PC-3 (cell line): ENCODE data around the gene NEDD4L. TPM values are rescaled to one million over a fixed set of nuclear protein-coding genes. Genes with fewer than 3 reads are reported as not detected.

Experiments used
- ATAC-seq: fragments of 200-7000 bp; cut with Tn5 transposase; 2 replicates; pipeline ENCODE4 v1.9.1; 2020; ENCODE audit warnings: mild to moderate bottlenecking, moderate library complexity
- BruUV-seq: library from RNA; stranded (reverse); fragments of 400-500 nt; replicated peaks from 2 replicates; lab custom pipeline; 2021; lab: Mats Ljungman, UMichigan
- CTCF ChIA-PET: fragments of 300-600 bp; sonication (Branson Sonifier 250); formaldehyde crosslinking; loops from one replicate; lab custom pipeline; 2022; ENCODE audit warnings: antibody characterized with exemption; lab: Charles Lee
- POLR2A ChIA-PET: fragments of 300-600 bp; sonication (Branson Sonifier 250); formaldehyde crosslinking; loops from one replicate; lab custom pipeline; 2022; ENCODE audit warnings: antibody characterized with exemption; ENCODE audit not compliant: unreplicated experiment; lab: Charles Lee
- DNase-seq: peaks from one replicate; pipeline ENCODE4 v3.0.0-alpha.2; 2015
- H2AFZ ChIP-seq: fragments of 300-600 bp; sonication (generic); 2 replicates; pipeline ENCODE4 v1.6.0; 2016; ENCODE audit warnings: antibody characterized with exemption, low read length
- H3F3A ChIP-seq: fragments of 300-600 bp; sonication (generic); one replicate; pipeline ENCODE4 v1.6.0; 2017; ENCODE audit warnings: antibody characterized with exemption, low read length, control low read depth, mild to moderate bottlenecking; ENCODE audit not compliant: unreplicated experiment
- H3K27ac ChIP-seq: fragments of 300-600 bp; sonication (generic); 2 replicates; pipeline ENCODE4 v1.5.1; 2016; ENCODE audit warnings: mild to moderate bottlenecking, low read length
- H3K27me3 ChIP-seq: fragments of 300-600 bp; sonication (generic); 2 replicates; pipeline ENCODE4 v1.6.1; 2016; ENCODE audit warnings: low read length, mixed read lengths
- H3K36me3 ChIP-seq: fragments of 300-600 bp; sonication (generic); 2 replicates; pipeline ENCODE4 v1.6.1; 2016; ENCODE audit warnings: low read depth, mixed run types, low read length, mixed read lengths
- H3K4me1 ChIP-seq: fragments of 300-600 bp; sonication (generic); 2 replicates; pipeline ENCODE4 v1.5.1; 2016; ENCODE audit warnings: low read length; ENCODE audit not compliant: insufficient read depth
- H3K4me2 ChIP-seq: fragments of 300-600 bp; sonication (generic); 2 replicates; pipeline ENCODE4 v1.6.0; 2016; ENCODE audit warnings: low read length
- H3K4me3 ChIP-seq: fragments of 300-600 bp; sonication (generic); 2 replicates; pipeline ENCODE4 v1.5.1; 2016; ENCODE audit warnings: mild to moderate bottlenecking, low read length, mixed read lengths
- H3K79me2 ChIP-seq: fragments of 300-600 bp; sonication (generic); 2 replicates; pipeline ENCODE4 v1.6.1; 2017; ENCODE audit warnings: low read length, mixed read lengths
- H3K9ac ChIP-seq: fragments of 300-600 bp; sonication (generic); 2 replicates; pipeline ENCODE4 v1.6.0; 2016; ENCODE audit warnings: mild to moderate bottlenecking, low read length
- H3K9me2 ChIP-seq: fragments of 300-600 bp; sonication (generic); replicated peaks from 2 replicates; pipeline ENCODE4 v1.6.1; 2016; ENCODE audit warnings: mixed run types, low read length, mixed read lengths
- H3K9me3 ChIP-seq: fragments of 300-600 bp; sonication (generic); 2 replicates; pipeline ENCODE4 v1.6.1; 2016; ENCODE audit warnings: low read length, mixed read lengths
- H4K20me1 ChIP-seq: fragments of 300-600 bp; sonication (generic); 2 replicates; pipeline ENCODE4 v1.6.1; 2016; ENCODE audit warnings: low read length, mixed read lengths
- EZH2 ChIP-seq: fragments of 300-600 bp; sonication (generic); IDR thresholded peaks from one replicate; pipeline ENCODE4 v1.6.1; 2017; ENCODE audit warnings: antibody characterized with exemption, mild to moderate bottlenecking, low read length; ENCODE audit not compliant: unreplicated experiment
- EZH2phosphoT487 ChIP-seq: fragments of 300-600 bp; sonication (generic); IDR thresholded peaks from 2 replicates; pipeline ENCODE4 v1.6.1; 2018; ENCODE audit warnings: mild to moderate bottlenecking, antibody characterized with exemption, low read length, borderline replicate concordance
- intact Hi-C: fragments of 100-400 bp; cut with micrococcal nuclease; formaldehyde crosslinking; loops from 2 replicates; pipeline ENCODE4 v1.9.0; 2023
- total RNA-seq: library from RNA; depleted of rRNA; stranded (reverse); fragments of >200 nt; gene quantifications from 2 replicates; pipeline ENCODE4 v1.2.3, GENCODE V29; 2014
- TF ChIP-seq, protein P1 (sequence below): fragments of 300-600 bp; sonication (generic); conservative IDR thresholded peaks from 2 replicates; pipeline ENCODE4 v1.5.1; 2017; ENCODE audit warnings: antibody characterized with exemption, low read depth, mild to moderate bottlenecking, low read length

NEDD4L gene
- total RNA-seq, 1 experiment from 2014 or later, result 105 TPM

DNA sequence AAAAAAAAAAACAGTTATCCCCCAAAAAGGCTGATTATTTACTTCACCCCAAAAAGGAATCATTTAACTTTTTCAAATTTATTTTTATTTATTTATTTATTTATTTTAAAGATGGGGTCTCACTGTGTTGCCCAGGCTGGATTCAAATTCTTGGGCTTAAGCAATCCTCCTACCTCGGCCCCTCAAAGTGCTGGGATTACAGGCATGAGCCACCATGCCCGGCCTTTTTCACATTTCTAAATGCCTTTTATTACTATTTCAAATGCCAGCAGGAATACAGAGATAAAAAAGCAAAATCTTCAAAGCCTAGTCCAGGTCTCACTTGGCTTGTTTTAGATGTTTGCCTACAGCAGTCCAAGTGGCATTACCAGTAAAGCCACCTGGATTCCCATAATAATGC lies 345.7 kb downstream of the NEDD4L start:
- ChIA-PET CTCF (no interaction called here), POLR2A (no interaction called here)
- Histone ChIP-seq H4K20me1 (no peaks in the 10 kb centered on the region), H3K27me3 (no peaks in the 10 kb centered on the region), H2AFZ (no peak overlapping the region), H3K4me3 (no peak overlapping the region), H3K79me2 (no peaks in the 10 kb centered on the region), H3K4me1 (no peaks in the 10 kb centered on the region), H3K9me3 (no peaks in the 10 kb centered on the region), H3K27ac (no peak overlapping the region), H3K9me2 (no peaks in the 10 kb centered on the region), H3K36me3 (peaks cover 52% of the 10 kb centered on the region; the same call in 1 of the 2 replicates), H3F3A (no peaks in the 10 kb centered on the region), H3K9ac (no peak overlapping the region), H3K4me2 (no peak overlapping the region)
- no TSS peak for BruUV-seq
- DNase-seq (no peak), ATAC-seq (no peak)
- intact Hi-C loops, result no loop called here
- TF ChIP-seq, protein P1, sequence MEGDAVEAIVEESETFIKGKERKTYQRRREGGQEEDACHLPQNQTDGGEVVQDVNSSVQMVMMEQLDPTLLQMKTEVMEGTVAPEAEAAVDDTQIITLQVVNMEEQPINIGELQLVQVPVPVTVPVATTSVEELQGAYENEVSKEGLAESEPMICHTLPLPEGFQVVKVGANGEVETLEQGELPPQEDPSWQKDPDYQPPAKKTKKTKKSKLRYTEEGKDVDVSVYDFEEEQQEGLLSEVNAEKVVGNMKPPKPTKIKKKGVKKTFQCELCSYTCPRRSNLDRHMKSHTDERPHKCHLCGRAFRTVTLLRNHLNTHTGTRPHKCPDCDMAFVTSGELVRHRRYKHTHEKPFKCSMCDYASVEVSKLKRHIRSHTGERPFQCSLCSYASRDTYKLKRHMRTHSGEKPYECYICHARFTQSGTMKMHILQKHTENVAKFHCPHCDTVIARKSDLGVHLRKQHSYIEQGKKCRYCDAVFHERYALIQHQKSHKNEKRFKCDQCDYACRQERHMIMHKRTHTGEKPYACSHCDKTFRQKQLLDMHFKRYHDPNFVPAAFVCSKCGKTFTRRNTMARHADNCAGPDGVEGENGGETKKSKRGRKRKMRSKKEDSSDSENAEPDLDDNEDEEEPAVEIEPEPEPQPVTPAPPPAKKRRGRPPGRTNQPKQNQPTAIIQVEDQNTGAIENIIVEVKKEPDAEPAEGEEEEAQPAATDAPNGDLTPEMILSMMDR, result no peak
- TF ChIP-seq EZH2phosphoT487 (no peak), EZH2 (no peak)

DNA sequence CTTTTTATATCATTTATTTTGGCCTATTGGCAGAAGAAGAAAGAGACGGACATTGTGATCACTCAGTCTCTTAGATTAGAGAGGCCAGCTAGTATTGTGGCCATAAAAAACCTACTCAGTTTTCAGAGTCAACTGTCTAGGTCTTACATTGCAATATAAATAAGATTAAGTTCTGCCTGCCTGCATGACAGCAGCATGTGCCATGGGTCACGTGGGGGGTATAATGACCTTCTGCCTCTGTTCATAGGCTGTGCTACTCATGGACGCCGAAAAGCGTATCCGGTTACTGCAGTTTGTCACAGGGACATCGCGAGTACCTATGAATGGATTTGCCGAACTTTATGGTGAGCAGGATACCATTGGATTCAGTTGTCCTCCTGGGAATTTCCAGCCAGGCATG lies 346.4 kb downstream of the NEDD4L start:
- ChIA-PET POLR2A (no interaction called here), CTCF (no interaction called here)
- Histone ChIP-seq H3K4me1 (no peaks in the 10 kb centered on the region), H2AFZ (no peak overlapping the region), H3K9me3 (no peaks in the 10 kb centered on the region), H3K9me2 (no peaks in the 10 kb centered on the region), H3K4me2 (no peak overlapping the region), H4K20me1 (no peaks in the 10 kb centered on the region), H3K27me3 (no peaks in the 10 kb centered on the region), H3K4me3 (no peak overlapping the region), H3K36me3 (peaks cover 52% of the 10 kb centered on the region; the same call in 1 of the 2 replicates), H3K9ac (no peak overlapping the region), H3F3A (no peaks in the 10 kb centered on the region), H3K79me2 (no peaks in the 10 kb centered on the region), H3K27ac (no peak overlapping the region)
- TF ChIP-seq EZH2, result no peak
- TF ChIP-seq, protein P1, result no peak
- ATAC-seq (no peak), DNase-seq (no peak)
- intact Hi-C loops, result no loop called here
- BruUV-seq, result no TSS peak

DNA sequence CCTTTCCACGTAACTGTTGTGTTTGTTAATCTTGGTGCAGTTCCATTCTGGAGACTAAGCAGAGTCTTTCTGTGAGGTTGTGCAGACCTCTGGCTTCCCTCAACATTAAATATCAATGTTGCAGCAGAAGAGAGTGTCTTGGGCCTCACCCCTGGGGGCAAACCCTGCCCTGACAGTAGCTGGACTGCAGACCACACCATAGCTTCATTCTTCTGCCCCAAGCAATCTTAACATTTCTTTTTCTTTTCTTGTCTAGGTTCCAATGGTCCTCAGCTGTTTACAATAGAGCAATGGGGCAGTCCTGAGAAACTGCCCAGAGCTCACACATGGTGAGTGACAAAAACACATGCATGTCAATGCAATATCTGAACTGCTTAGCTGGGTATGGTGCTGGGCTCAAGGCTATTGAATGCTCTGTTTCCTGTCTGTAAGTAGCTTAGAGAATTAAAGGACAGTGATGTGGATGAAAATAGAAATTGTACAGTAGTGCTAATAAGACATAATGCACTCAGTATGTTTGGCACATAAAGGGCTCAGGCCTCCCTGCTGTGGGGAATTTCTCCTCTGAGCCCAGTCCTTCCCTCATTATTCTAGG lies 347.3 kb downstream of the NEDD4L start:
- no peak overlapping the region for H3K9ac ChIP-seq
- TF ChIP-seq EZH2 (no peak), EZH2phosphoT487 (no peak)
- TF ChIP-seq, protein P1, result no peak
- no peaks in the 10 kb centered on the region for H3K4me1 ChIP-seq
- H3F3A ChIP-seq, result no peaks in the 10 kb centered on the region
- no peaks in the 10 kb centered on the region for H3K9me3 ChIP-seq
- ChIA-PET CTCF (no interaction called here), POLR2A (no interaction called here)
- H2AFZ ChIP-seq, result no peak overlapping the region
- ATAC-seq, result no peak
- no peaks in the 10 kb centered on the region for H3K79me2 ChIP-seq
- no peaks in the 10 kb centered on the region for H4K20me1 ChIP-seq
- H3K4me3 ChIP-seq, result no peak overlapping the region
- H3K9me2 ChIP-seq, result no peaks in the 10 kb centered on the region
- H3K36me3 ChIP-seq, result peaks cover 60% of the 10 kb centered on the region; the same call in 1 of the 2 replicates
- no TSS peak for BruUV-seq
- H3K27ac ChIP-seq, result no peak overlapping the region
- no peak for DNase-seq
- intact Hi-C loops, result no loop called here
- no peaks in the 10 kb centered on the region for H3K27me3 ChIP-seq
- H3K4me2 ChIP-seq, result no peak overlapping the region
